ENCODE results near the gene PGLYRP4.
"Not testable (repeated sequence)": the region's sequence is repeated elsewhere in the genome, so short reads cannot be mapped to it uniquely, and the experiment has no call there.

PGLYRP4 gene

DNA sequence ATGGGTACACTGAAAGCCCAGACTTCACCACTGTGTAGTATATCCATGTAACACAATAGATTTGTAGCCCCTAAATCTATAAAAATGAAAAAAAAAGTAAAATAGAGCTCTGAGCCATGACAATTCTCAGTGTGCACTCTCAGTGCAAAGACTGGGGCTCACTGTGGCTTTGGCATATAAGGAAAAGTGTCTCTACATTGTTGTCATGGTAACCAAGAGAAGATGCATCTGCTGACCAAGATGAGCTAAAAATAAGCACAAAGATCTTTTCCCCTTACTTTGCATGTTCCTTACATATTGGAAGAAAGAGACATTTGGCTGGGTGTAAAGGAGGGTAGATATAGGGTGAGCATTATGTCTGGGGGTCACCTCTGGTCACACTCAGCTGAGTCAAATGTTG, 12.0 kb downstream of the PGLYRP4 start:
- DNase-seq: no peak

DNA sequence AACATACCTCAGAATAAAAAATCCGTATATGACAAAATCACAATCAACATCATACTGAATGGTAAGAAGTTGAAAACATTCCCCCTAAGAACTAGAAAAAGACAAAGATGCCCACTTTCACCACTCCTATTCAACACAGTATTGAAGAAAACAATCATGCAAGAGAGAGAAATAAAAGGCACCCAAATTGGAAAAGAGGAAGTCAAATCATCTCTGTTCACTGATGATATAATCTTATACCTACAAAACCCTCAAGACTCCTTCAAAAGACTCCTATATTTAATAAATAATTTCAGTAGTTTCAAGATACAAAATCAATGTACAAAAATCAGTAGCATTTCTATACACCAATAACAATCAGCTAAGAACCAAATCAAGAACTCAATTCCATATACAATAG, 14.7 kb downstream of the PGLYRP4 start:
- DNase-seq: no peak

DNA sequence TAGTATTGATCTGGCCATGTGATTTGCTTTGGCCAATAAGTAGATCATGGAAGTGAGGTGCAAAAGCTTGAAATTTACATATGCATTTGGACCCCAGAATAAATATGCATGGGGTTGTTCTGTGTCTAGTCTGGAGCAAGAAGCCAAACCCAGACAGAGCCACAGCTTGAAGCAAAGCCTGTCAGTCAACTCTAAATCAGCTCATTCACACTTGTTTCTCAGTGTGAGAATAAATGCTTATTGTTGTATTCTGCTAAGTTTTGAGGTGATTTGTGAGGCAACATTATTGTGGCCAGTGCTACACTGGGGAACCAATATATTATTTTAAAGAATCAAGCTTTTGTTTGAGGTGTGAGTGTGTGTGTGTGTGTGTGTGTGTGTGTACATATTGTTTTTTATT, 23.7 kb downstream of the PGLYRP4 start:
- no peak for DNase-seq

DNA sequence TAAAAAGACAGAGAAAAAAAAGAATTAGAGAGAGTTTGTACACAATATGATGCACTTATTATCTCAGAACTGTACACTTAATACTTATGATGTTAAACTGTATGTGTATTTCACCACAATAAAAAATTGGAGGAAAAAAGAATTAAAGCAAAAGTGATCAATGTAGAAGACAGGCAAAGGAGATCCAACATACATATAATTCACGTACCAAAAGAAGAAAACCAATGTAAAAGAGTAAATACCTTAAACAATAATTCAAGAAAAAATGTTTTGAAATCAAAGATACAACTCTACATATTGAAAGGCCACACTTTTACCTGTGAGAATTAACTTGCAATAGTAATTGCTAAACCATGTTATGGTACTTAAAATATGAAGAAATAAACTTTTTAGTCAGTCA, 26.1 kb downstream of the PGLYRP4 start:
- no peak for DNase-seq

DNA sequence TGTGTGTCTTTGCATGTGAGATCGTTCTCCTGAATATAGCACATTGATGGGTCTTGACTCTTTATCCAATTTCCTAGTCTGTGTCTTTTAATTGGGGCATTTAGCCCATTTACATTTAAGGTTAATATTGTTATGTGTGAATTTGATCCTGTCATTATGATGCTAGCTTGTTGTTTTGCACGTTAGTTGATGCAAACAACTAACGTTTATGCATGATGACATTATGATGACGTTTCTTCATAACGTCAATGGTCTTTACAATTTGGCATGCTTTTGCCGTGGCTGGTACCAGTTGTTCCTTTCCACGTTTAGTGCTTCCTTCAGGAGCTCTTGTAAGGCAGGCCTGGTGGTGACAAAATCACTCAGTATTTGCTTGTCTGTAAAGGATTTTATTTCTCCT, 30.5 kb downstream of the PGLYRP4 start:
- DNase-seq: not testable (repeated sequence)

DNA sequence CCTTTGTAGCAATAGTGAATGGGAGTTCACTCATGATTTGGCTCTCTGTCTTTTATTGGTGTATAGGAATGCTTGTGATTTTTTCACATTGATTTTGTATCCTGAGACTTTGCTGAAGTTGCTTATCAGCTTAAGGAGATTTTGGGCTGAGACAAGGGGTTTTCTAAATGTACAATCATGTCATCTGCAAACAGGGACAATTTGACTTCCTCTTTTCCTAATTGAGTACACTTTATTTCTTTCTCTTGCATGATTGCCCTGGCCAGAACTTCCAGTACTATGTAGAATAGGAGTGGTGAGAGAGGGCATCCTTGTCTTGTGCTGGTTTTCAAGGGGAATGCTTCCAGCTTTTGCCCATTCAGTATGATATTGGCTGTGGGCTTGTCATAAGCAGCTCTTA, 32.6 kb downstream of the PGLYRP4 start:
- DNase-seq: not testable (repeated sequence)

DNA sequence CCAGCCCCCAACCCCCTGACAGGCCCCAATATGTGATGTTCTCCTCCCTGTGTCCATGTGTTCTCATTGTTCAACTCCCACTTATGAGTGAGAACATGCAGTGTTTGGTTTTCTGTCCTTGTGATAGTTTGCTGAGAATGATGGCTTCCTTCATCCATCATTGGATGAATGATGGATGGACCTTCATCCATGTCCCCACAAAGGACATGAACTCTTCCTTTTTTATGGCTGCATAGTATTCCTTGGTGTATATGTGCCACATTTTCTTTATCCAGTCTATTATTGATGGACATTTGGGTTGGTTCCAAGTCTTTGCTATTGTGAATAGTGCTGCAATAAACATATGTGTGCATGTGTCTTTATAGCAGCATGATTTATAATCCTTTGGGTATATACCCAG, 34.3 kb downstream of the PGLYRP4 start:
- DNase-seq: not testable (repeated sequence)

DNA sequence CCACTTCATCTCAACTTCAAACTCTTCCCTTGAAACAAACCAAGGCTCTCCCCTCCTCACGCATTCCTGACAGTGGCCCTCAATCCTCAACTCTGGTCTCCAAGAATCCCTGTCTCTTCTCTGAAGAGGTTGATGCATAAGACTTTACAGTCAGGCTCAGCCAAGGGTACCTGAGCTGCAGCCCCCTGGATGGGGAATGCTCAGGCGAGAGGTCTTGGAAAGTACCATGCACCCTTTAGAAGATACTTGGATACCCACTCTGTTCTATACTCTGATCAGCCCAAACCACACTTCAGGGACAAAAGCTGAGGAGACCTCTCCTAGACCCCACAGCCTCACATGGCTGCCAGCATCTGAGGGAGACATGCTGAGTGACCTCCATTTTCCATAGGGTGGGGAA, 35.4 kb downstream of the PGLYRP4 start:
- DNase-seq: no peak

DNA sequence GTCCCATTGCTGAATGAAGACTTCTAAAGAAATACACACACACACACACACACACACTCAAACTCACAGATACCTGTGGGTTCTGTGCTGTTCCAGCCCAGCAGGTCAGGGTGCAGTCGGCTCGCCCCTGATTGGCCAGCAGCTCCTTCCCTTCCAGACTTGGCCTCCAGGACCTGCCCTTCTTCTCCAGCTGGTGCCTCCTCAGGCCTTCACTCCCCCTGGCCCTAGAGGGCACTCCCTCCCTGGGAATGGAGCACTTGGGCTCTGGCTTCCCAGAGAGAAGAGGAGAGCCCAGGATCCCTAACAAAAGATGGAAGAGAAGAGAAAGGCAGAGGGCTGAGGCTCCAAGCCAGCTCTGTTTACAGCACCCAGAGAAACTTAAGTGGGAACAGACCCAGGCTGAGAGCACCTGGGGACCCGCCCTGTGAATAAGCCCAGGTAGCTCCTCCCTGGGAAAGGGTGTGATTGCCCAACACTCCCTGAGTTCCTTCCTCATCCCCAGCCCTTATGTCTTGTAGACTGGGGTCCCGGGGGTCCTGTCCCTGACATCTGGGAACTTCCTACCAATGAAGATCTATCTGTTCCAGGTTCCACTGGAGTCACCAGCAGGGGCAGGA, 36.0 kb downstream of the PGLYRP4 start, which contains the start of gene PGLYRP3:
TSS of gene PGLYRP3 (minus strand) at position 383 of the 617 bp plus-strand sequence. CDS start 2,287 bp downstream, outside the sequence.
- DNase-seq: no peak

DNA sequence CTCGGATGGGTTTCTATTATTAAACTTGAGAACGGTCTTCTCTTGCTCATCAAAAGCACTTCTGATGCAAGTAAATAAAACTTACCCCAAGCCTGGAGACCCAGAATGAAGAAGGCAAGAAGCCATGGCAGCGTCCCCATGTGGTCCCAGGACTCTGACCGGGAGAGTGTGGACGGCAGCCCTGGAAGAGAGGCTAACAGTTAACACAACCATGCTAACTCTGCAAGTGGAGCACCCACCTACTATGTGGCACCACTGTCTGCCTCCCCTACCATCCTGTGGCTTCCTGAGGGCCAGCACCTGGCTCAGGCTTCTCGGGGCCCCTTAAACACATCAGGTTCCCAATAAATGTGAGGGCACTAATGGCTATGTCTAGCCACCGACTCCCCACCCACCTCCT, 38.1 kb downstream of the PGLYRP4 start:
- no peak for DNase-seq

DNA sequence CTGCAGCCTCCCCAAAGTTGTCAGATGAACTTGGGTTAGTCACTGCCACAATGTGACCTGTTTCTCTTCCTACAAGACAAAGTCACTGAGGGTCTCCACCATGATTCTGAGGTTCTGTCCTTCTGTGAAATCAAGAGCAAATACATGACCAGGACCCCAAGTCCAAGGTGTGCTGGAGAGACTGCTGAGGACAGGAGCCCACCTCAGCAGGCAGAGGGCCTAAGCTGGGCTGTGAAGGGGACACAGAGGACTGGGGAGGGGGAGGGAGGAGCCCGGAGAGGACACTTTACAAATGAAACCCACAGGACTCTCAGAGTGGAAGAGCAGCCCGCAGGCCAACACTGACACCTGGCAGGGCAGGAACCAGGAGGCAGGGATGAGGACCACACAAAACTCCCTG, 39.2 kb downstream of the PGLYRP4 start:
- no peak for DNase-seq

DNA sequence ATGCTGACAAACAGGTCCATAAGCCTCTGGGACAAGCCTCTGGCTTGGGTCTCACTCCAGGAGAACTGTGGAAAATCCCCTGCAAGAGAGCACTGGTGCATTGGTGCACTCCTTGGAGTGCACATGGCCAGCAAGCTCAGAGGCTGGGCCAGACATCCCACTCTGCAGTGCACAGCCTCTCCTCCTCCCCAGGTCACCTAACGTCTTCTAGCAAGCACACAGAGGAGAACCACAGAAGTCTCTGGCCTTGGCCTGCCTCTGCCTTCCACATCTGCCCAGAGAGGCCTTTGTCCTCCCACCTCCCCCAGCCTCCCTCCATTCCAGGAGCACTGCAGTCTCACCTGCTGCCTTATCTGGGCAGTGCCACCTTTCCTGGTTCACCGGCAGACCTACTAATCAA, 40.1 kb downstream of the PGLYRP4 start:
- no peak for DNase-seq

DNA sequence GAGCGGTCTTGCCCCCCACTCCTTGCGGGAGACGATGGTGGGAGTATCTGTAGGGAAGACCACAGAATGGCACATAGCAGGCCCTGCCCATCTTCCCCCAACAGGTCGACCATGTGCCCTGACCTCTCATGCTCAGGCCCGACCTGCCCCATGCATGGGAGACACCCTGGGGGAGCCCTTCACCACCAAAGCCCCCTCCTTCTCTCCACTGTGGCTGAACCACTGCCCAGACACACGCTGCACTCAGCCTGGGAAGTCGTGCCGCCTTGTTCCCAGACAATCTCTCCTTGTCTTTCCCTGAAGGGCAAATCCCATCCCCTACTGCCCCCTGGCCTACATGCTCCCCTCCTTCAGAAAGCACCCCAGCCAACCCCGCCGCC, 41.4 kb downstream of the PGLYRP4 start:
- no peak for DNase-seq

DNA sequence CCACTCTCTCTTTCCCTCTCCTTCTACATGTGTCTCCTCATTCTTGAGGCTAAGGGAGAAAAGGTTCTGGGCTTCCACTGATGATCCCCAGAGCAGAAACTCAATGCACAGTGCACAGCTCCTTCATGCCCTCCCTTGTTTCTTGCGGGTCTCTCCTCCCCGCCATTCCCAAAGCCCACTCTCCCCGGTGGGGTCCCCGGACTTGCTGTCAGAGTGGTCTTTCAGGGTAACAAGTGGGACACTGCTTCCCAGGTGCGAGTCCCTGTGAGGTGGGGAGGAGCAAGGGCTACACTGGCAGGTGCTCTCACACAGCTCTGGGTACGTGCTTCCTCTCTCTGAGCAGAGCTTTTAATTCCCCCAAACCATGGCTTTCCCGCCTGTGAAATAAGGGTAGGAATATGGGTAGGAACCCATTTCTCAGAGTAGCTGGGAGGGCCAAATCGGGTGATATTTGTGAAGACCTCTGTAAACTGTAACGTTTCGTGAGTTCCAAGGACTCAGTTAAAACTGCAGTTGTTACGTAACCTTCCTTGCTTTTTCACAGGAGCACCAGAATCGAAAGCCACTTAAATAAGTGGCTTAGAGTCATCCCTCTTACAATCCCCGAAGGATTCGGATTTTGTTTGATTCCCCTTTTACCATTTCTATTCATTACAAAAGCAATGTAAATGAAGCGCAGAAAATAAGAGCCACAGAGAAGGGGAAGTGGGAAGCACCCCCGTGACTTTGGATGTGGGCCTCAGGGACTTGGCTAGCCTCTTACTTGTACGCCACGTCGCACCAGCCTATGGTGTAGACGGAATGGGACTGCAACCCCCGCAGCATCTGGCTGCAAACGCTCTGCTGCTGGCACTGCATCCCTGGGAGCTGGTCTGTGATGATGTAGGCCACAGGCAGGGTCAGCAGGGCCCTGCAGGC, 42.1 kb downstream of the PGLYRP4 start:
- no peak for DNase-seq

DNA sequence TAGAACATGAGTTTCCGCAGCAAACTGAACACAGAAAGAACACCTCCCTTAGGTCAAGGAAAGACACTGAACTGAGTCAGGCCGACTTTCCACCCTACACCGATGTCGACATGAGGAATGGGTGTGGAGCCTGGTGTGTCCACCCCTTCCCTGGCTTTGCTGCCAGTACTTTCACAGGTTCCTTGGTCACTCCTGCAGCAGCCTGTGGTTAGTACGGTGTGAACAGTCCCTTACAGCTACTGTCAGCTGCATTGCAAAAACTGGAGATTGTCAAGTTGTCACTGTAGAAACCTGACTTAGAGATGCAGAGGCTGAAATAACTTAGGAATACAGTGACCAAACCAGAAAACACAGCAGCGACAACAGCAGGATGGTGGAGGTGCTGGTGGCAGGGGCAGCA, 43.0 kb downstream of the PGLYRP4 start:
- no peak for DNase-seq

DNA sequence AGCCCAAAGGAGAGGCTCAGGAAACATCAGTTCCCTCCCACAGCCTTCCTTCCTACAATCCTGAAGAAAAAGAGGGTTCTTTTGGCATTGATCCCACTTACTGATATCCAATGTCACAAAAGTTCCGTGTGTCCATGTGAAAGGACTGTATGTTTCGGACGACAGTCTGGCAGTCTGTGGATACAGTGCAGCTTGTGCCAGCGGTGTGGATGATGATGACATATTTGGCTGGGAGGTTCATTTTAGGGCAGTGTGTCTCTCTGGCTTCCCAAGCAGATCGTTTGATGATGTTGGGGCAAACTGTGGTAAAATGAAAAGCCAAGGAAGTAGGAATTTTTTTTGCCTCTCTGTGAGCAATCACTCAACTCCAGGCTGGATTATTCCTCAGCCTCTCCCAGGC, 46.3 kb downstream of the PGLYRP4 start:
- no peak for DNase-seq

DNA sequence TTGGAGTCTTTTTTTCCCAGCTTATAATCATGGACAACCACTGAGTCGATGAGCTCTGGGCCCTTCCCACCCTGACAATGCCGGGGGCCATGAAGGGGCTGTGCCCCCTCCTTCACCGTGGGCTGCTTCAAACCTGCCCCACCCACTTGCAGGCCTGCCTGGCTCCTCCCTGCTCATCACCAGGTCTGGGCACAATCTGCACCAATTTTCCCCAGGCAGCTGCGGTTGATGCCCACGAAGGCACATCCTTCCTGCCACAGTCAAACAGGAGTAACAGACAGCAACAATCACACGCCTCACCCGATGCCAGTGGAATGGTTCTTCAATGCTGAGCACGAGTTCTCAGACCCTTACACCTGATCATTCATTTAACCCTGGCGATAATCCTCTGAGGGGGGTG, 54.8 kb downstream of the PGLYRP4 start:
- no peak for DNase-seq

DNA sequence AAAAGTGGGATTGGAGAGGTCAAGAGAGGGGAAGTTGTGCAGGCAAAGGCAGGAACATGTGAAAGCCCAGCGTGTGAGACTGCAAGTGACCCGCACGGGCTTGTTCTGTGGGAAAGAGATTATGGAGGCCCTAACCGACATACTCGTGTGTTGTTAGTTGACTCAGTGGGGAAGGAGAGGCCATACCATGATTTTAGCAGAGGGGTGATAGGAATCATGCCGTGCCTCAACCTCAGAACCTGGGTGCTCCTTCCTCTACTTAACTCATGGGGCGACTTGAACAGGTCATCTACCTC, 55.2 kb downstream of the PGLYRP4 start:
- no peak for DNase-seq

DNA sequence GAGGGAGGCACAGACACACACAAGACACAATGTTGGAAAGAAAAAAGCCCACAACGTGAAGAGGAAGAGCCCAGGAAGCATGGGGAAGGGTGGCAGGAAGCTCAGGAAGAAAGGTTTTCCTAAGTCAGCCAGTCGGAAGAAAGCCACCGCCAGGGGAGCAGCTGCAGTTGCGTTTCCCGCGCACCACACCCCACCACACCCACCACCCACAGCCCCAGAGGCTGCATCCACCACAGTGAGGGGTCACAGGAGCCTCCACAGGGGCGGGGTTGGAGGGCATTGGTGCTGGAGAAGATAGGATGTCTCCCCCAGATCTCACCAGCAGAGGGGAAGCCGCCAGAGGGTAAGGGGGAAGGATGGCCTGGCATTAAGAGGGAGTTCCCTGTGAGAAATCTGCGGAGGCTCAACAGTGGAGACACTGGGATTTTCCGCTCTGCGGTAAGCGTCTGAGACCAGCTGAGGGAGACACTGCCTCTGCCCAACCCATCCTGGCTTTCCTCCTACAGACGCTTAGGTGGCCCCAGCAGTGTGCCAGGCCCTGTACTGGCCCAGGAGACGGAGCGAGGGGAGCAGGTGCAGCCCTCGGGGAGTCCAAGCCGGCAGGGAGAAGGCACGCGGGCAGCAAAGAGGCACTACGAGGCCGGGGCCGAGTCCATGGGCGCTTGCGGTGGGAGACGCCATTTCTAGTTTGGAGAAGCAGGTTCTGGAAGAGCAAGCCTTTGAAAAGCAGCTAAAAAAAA, 55.7 kb downstream of the PGLYRP4 start:
- DNase-seq: no peak

DNA sequence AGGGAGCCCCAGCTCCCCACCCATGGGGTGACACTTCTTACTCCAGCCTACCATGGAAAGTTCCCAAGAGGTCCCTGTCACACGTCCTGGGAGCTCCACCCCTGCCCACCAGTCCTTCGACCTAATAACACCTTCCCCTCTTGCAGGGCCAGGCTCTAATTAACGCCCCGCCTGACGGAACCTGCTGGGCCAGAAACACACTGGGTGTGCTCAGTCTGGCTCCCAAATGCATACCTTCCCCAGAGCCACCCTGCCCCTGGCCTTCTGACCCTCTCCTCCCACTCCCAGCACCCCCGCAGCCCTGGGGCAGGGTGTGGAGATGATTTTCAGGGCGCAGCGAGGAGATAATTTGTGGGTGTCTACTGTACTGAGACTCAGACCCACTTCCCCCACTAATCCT, 56.5 kb downstream of the PGLYRP4 start:
- DNase-seq: no peak

DNA sequence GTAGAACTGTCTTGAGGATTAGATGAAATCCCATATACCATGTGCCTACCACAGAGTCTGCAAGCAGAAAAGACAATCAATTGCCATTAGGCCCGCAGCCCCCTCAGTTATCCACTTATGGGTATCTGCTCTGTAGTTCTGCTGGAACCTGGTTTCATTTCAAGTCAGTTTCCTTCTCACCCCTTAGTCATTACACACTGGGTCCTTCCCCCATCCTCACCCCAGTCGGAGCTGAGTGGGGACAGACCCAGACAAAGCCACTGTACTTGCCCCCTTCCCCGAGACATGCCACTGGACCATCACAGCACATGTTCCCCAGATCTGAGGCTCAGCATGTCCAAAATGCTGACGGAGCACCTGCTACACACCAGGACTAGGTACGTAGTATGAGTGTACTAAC, 57.1 kb downstream of the PGLYRP4 start:
- no peak for DNase-seq

DNA sequence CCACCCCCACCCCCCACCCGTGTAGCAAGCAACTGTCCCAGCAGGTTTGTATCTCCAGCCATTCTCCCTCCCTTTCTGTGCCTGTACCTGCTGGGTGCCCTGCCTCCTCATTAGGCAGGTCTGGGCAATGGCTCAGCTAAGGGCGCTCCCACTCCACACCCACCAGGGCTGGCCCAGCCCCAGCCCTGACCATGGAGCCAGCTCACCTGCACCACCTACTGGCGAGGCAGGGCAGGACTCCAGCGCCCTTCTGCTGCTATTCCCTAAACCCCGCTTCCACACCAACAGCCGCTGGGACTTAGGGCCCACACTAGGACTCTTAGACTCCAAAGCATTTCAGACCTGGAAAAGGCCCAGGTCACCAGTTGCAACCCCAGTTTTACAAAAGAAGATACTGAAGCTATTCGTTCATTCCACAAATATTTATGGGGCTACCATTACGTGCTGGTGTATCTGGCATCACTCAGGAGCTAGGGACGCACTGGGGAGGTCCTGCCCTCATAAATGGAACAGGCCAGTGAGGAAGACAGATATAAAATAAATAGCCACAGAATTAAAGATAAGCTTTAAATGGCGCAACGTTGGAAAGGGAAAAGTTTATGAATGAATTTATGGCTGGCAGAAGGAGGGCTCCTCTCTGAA, 59.9 kb downstream of the PGLYRP4 start:
- no peak for DNase-seq

All from effector CD4-positive, alpha-beta T cell (primary cell).